ENCODE results near the gene GBP2.

GBP2 gene

DNA sequence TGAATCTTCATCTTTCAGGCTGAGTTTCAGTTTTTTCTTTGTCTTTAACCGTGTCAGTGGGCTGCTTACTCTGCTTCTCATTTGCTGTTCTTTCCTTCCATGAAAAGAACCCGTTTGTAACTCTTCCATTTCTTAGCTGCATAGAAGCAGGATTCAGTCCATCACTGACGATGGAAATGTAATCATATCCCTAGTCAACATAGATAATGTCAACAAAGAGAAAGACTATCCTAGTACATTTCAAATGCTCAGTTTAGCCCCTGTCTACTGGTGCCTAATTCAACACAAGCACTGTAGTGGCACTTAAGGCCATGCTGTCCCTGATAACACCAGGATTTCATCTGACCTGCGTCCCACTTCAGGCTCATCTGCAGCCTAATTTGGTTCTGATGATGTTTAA is 61.3 kb downstream of the GBP2 start:
- DNase-seq: no peak

DNA sequence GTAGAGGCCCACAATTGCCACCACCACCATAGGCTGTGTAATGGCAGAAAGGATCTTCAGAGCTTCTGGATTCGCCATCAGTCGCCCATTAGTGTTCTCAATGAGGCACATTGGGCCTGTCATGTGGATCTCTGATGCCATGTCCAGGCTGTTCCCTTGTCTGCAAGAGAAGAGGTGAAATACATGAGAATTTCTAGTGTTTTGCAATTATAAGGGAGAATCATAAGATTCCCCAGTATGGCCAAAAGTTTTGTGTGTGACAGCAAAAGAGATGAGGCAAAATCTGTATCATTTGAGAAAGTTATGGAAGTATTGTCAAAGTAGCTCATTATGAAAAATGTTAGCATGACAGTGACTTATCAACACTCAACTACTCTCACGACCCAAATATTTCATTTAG is 62.8 kb downstream of the GBP2 start:
- no peak for DNase-seq

DNA sequence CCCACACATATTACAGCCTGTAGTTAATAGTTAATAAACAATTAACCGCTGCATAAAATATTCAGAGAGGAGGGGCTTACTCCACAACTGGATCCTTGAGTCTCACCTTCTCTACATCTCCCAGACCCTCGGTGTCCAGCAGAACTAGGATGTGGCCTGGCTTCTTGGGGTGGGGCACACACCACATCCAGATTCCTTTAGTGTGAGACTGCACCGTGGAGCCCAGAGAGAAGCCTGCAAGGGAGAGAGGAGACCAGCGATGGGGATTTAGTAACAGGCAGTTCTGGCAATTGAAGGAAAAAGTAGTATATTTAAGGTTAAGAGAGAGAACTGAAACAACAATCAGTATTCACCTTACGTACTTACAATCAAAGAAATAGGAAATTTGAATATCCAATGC is 65.8 kb downstream of the GBP2 start:
- DNase-seq: no peak

All from amniotic stem cell (primary cell).